ENCODE data around the gene SLC16A2.

The SLC16A2 gene

GRCh38 chrX:74408304-74408703, 13.0 kb upstream of the SLC16A2 start:
- Histone ChIP-seq H3K23ac (ENCODE audit: low read depth, low read length, poor library complexity) (no peak overlapping the region), H2BK12ac (ENCODE audit: low read length) (no peak overlapping the region), H2AK5ac (ENCODE audit: low read depth, low read length) (no peak overlapping the region), H3K27ac (replicated peaks; ENCODE audit: low read length) (no peak overlapping the region), H2BK5ac (ENCODE audit: low read length) (no peak overlapping the region), H3K4ac (ENCODE audit: low read length) (no peak overlapping the region), H3K4me3 (ENCODE audit: low read length in 2 of 2) (no peak overlapping the region), H3K9me3 (replicated peaks in 1 of 2; ENCODE audit: control insufficient read depth in 2 of 2, insufficient read depth in 1 of 2, low read depth in 1 of 2, low read length in 2 of 2) (no peaks in the 10 kb centered on the region), H2BK15ac (ENCODE audit: low read length) (no peak overlapping the region), H3K14ac (ENCODE audit: low read length) (no peak overlapping the region), H2AFZ (ENCODE audit: low read length) (no peak overlapping the region), H4K8ac (ENCODE audit: low read depth, low read length) (no peak overlapping the region), H3K36me3 (replicated peaks in 1 of 2; ENCODE audit: control insufficient read depth in 2 of 2, insufficient read depth in 2 of 2, low read length in 2 of 2) (no peaks in the 10 kb centered on the region), H2BK120ac (ENCODE audit: low read depth, low read length) (no peak overlapping the region), H3K4me1 (ENCODE audit: control insufficient read depth in 2 of 2, insufficient read depth in 1 of 2, low read depth in 1 of 2, low read length in 2 of 2) (no peaks in the 10 kb centered on the region), H3K9ac (ENCODE audit: low read depth, low read length, poor library complexity) (no peak overlapping the region), H3K18ac (ENCODE audit: low read length) (no peak overlapping the region), H3K79me1 (ENCODE audit: low read depth, low read length) (no peaks in the 10 kb centered on the region), H4K91ac (ENCODE audit: low read depth, low read length, poor library complexity) (no peak overlapping the region), H3K4me2 (ENCODE audit: insufficient read depth, low read length, poor library complexity, severe bottlenecking) (no peak overlapping the region), H3K27me3 (ENCODE audit: control insufficient read depth in 3 of 3, insufficient read depth in 3 of 3, low read depth in 1 of 3, low read length in 3 of 3) (peaks cover 0 to 9% (median 0%) of the 10 kb centered on the region in 3 experiments)
- WGBS, 2 donors (ENCODE audit: extremely low coverage in 2 of 2, insufficient read length in 2 of 2, insufficient replicate concordance in 1 of 2), result no CpG with 5 or more reads among the region's 1 CpG
- DNase-seq (ENCODE audit: low spot score), result no peak

- H3K4me3 ChIP-seq (ENCODE audit: low read length in 2 of 2), result peak overlapping the region; percentile 71 to 85
- H3K36me3 ChIP-seq (replicated peaks in 1 of 2; ENCODE audit: control insufficient read depth in 2 of 2, insufficient read depth in 2 of 2, low read length in 2 of 2), result peaks cover 0 to 3% of the 10 kb centered on the region in 2 donors
- peak; percentile 9 for DNase-seq (ENCODE audit: low spot score)
- peaks cover 9 to 11% of the 10 kb centered on the region in 2 donors for H3K4me1 ChIP-seq (ENCODE audit: control insufficient read depth in 2 of 2, insufficient read depth in 1 of 2, low read depth in 1 of 2, low read length in 2 of 2)
- peak overlapping the region; percentile 92 for H3K18ac ChIP-seq (ENCODE audit: low read length)
- no peak overlapping the region for H2AK5ac ChIP-seq (ENCODE audit: low read depth, low read length)
- no CpG with 5 or more reads among the region's 20 CpGs for WGBS, 2 donors (ENCODE audit: extremely low coverage in 2 of 2, insufficient read length in 2 of 2, insufficient replicate concordance in 1 of 2)
- H3K79me1 ChIP-seq (ENCODE audit: low read depth, low read length), result no peaks in the 10 kb centered on the region
- no peak overlapping the region for H2BK15ac ChIP-seq (ENCODE audit: low read length)
- H3K14ac ChIP-seq (ENCODE audit: low read length), result peak overlapping the region; percentile 71
- H2BK120ac ChIP-seq (ENCODE audit: low read depth, low read length), result no peak overlapping the region
- no peak overlapping the region for H3K27ac ChIP-seq (replicated peaks; ENCODE audit: low read length)
- H3K9ac ChIP-seq (ENCODE audit: low read depth, low read length, poor library complexity), result peak overlapping the region; percentile 84
- H3K4me2 ChIP-seq (ENCODE audit: insufficient read depth, low read length, poor library complexity, severe bottlenecking), result peak overlapping the region; percentile 73
- H4K8ac ChIP-seq (ENCODE audit: low read depth, low read length), result peak overlapping the region; percentile 98
- H3K27me3 ChIP-seq (ENCODE audit: control insufficient read depth in 3 of 3, insufficient read depth in 3 of 3, low read depth in 1 of 3, low read length in 3 of 3), result no peaks in the 10 kb centered on the region
- H2AFZ ChIP-seq (ENCODE audit: low read length), result peak overlapping the region; percentile 81
- H3K9me3 ChIP-seq (replicated peaks in 1 of 2; ENCODE audit: control insufficient read depth in 2 of 2, insufficient read depth in 1 of 2, low read depth in 1 of 2, low read length in 2 of 2), result no peaks in the 10 kb centered on the region
- H3K23ac ChIP-seq (ENCODE audit: low read depth, low read length, poor library complexity), result no peak overlapping the region
- H2BK5ac ChIP-seq (ENCODE audit: low read length), result no peak overlapping the region
- H2BK12ac ChIP-seq (ENCODE audit: low read length), result peak overlapping the region; percentile 22
- no peak overlapping the region for H3K4ac ChIP-seq (ENCODE audit: low read length)
- H4K91ac ChIP-seq (ENCODE audit: low read depth, low read length, poor library complexity), result no peak overlapping the region
These were observed 1.5 kb upstream of the SLC16A2 start for GRCh38 chrX:74419864-74420195.

- Histone ChIP-seq H4K91ac (ENCODE audit: low read depth, low read length, poor library complexity) (no peak overlapping the region), H2BK12ac (ENCODE audit: low read length) (peak overlapping the region; percentile 22), H4K8ac (ENCODE audit: low read depth, low read length) (peak overlapping the region; percentile 98), H3K79me1 (ENCODE audit: low read depth, low read length) (no peaks in the 10 kb centered on the region), H2BK15ac (ENCODE audit: low read length) (no peak overlapping the region), H3K14ac (ENCODE audit: low read length) (peak overlapping the region; percentile 71), H3K4ac (ENCODE audit: low read length) (no peak overlapping the region), H3K4me3 (ENCODE audit: low read length in 2 of 2) (peak overlapping the region; percentile 71 to 85), H3K18ac (ENCODE audit: low read length) (peak overlapping the region; percentile 92), H3K27me3 (ENCODE audit: control insufficient read depth in 3 of 3, insufficient read depth in 3 of 3, low read depth in 1 of 3, low read length in 3 of 3) (no peaks in the 10 kb centered on the region), H3K23ac (ENCODE audit: low read depth, low read length, poor library complexity) (no peak overlapping the region), H2BK120ac (ENCODE audit: low read depth, low read length) (no peak overlapping the region), H3K27ac (replicated peaks; ENCODE audit: low read length) (peak overlapping the region; percentile 85), H3K4me1 (ENCODE audit: control insufficient read depth in 2 of 2, insufficient read depth in 1 of 2, low read depth in 1 of 2, low read length in 2 of 2) (peaks cover 9 to 11% of the 10 kb centered on the region in 2 donors), H3K36me3 (replicated peaks in 1 of 2; ENCODE audit: control insufficient read depth in 2 of 2, insufficient read depth in 2 of 2, low read length in 2 of 2) (peaks cover 0 to 3% of the 10 kb centered on the region in 2 donors), H2AFZ (ENCODE audit: low read length) (peak overlapping the region; percentile 81), H3K9ac (ENCODE audit: low read depth, low read length, poor library complexity) (peak overlapping the region; percentile 86), H3K9me3 (replicated peaks in 1 of 2; ENCODE audit: control insufficient read depth in 2 of 2, insufficient read depth in 1 of 2, low read depth in 1 of 2, low read length in 2 of 2) (no peaks in the 10 kb centered on the region), H2AK5ac (ENCODE audit: low read depth, low read length) (no peak overlapping the region), H2BK5ac (ENCODE audit: low read length) (peak overlapping the region; percentile 53), H3K4me2 (ENCODE audit: insufficient read depth, low read length, poor library complexity, severe bottlenecking) (peak overlapping the region; percentile 73)
- peak; percentile 48 for DNase-seq (ENCODE audit: low spot score)
- WGBS, 2 donors (ENCODE audit: extremely low coverage in 2 of 2, insufficient read length in 2 of 2, insufficient replicate concordance in 1 of 2), result no CpG with 5 or more reads among the region's 54 CpGs
These were observed 877 bp upstream of the SLC16A2 start for GRCh38 chrX:74420196-74421035.

- no peak overlapping the region for H3K4ac ChIP-seq (ENCODE audit: low read length)
- H4K8ac ChIP-seq (ENCODE audit: low read depth, low read length), result no peak overlapping the region
- H3K4me1 ChIP-seq (ENCODE audit: control insufficient read depth in 2 of 2, insufficient read depth in 1 of 2, low read depth in 1 of 2, low read length in 2 of 2), result peaks cover 9 to 11% of the 10 kb centered on the region in 2 donors
- no peaks in the 10 kb centered on the region for H3K27me3 ChIP-seq (ENCODE audit: control insufficient read depth in 3 of 3, insufficient read depth in 3 of 3, low read depth in 1 of 3, low read length in 3 of 3)
- no peaks in the 10 kb centered on the region for H3K9me3 ChIP-seq (replicated peaks in 1 of 2; ENCODE audit: control insufficient read depth in 2 of 2, insufficient read depth in 1 of 2, low read depth in 1 of 2, low read length in 2 of 2)
- H3K4me3 ChIP-seq (ENCODE audit: low read length in 2 of 2), result peak overlapping the region; percentile 71 to 88
- no peaks in the 10 kb centered on the region for H3K79me1 ChIP-seq (ENCODE audit: low read depth, low read length)
- peak overlapping the region; percentile 81 for H2AFZ ChIP-seq (ENCODE audit: low read length)
- H3K18ac ChIP-seq (ENCODE audit: low read length), result peak overlapping the region; percentile 83
- H2BK120ac ChIP-seq (ENCODE audit: low read depth, low read length), result no peak overlapping the region
- no peak overlapping the region for H3K23ac ChIP-seq (ENCODE audit: low read depth, low read length, poor library complexity)
- H2AK5ac ChIP-seq (ENCODE audit: low read depth, low read length), result no peak overlapping the region
- no peak overlapping the region for H4K91ac ChIP-seq (ENCODE audit: low read depth, low read length, poor library complexity)
- H3K14ac ChIP-seq (ENCODE audit: low read length), result no peak overlapping the region
- no peak for DNase-seq (ENCODE audit: low spot score)
- H3K4me2 ChIP-seq (ENCODE audit: insufficient read depth, low read length, poor library complexity, severe bottlenecking), result peak overlapping the region; percentile 52
- no peak overlapping the region for H2BK12ac ChIP-seq (ENCODE audit: low read length)
- no CpG with 5 or more reads among the region's 46 CpGs for WGBS, 2 donors (ENCODE audit: extremely low coverage in 2 of 2, insufficient read length in 2 of 2, insufficient replicate concordance in 1 of 2)
- no peak overlapping the region for H2BK5ac ChIP-seq (ENCODE audit: low read length)
- no peak overlapping the region for H2BK15ac ChIP-seq (ENCODE audit: low read length)
- peak overlapping the region; percentile 74 for H3K27ac ChIP-seq (replicated peaks; ENCODE audit: low read length)
- H3K9ac ChIP-seq (ENCODE audit: low read depth, low read length, poor library complexity), result peak overlapping the region; percentile 44
- H3K36me3 ChIP-seq (replicated peaks in 1 of 2; ENCODE audit: control insufficient read depth in 2 of 2, insufficient read depth in 2 of 2, low read length in 2 of 2), result peaks cover 0 to 3% of the 10 kb centered on the region in 2 donors
These were observed 553 bp downstream of the SLC16A2 start for GRCh38 chrX:74421740-74422352.

Measured in neuronal stem cell (in vitro differentiated cells).